ENCODE results near the gene SLC66A2.

- TF ChIP-seq CTCF (IDR thresholded peaks at IDR 0.05) (no peak), POLR2A (IDR thresholded peaks at IDR 0.05) (no peak)
Measured at GRCh38 chr18:79857082-79857671, 94.3 kb downstream of the SLC66A2 start.
